DOHH2 (cell line): Measurements from ENCODE around the gene ACOX3.

Source experiments
- CTCF ChIP-seq: fragments of 200-600 bp; sonication (generic); IDR thresholded peaks from one replicate; pipeline ENCODE4 v1.5.1; 2014; ENCODE audit warnings: antibody characterized with exemption, mild to moderate bottlenecking, low read depth, low read length; ENCODE audit not compliant: poor library complexity, severe bottlenecking
- EZH2phosphoT487 ChIP-seq: fragments of 200-600 bp; sonication (generic); IDR thresholded peaks from 2 replicates; pipeline ENCODE4 v1.6.1; 2017; ENCODE audit warnings: borderline replicate concordance, mild to moderate bottlenecking, antibody characterized with exemption, low read length, moderate library complexity, mixed read lengths

DNA sequence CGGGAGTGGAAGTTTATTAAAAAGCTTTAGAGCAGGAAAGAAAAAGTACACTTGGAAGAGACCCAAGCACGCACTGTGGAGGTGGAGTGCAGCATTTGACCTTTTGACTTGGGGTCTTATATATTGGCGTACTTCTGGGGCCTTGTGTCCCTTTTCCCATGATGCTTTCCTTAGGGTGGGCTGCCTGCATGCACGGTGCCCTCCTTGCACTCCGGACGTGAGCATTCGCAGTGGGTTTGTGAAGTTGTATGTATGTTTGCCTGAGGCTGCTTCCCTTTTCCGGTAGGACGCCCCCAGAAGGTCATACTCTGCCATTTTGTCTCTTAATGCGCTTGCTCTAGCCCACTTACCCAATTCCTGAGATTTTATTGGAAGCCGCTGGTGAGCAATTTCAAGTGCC lies 39.7 kb upstream of the ACOX3 start:
- TF ChIP-seq CTCF (no peak), EZH2phosphoT487 (no peak)
